GM12874 (cell line): Measurements from ENCODE around the gene TRERF1.

Experiments used
- TF ChIP-seq, protein P1 (sequence below): IDR thresholded peaks from 2 replicates; pipeline ENCODE4 v1.5.1; 2011; ENCODE audit warnings: low read depth, mild to moderate bottlenecking, control low read depth, low read length, moderate library complexity; ENCODE audit not compliant: insufficient read depth

The TRERF1 gene

DNA sequence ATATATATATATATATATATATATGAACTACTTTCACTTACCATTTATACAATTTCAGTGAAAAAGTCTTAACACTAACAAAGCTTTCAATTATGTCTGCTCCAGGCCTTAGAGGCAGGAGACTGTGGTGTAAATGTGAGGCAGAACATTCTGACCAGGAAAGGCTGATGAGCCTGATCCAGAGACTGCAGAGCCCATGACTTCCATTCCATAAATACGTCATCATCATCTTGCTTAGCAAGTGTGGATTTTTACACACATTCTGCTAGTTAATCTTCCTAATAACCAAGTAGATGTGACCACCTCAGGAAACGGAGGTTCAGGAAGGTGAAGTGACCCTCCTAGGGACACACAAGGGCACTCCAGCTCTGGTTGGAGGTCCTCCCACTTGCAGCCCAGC, 14.9 kb downstream of the TRERF1 start:
- TF ChIP-seq, protein P1, sequence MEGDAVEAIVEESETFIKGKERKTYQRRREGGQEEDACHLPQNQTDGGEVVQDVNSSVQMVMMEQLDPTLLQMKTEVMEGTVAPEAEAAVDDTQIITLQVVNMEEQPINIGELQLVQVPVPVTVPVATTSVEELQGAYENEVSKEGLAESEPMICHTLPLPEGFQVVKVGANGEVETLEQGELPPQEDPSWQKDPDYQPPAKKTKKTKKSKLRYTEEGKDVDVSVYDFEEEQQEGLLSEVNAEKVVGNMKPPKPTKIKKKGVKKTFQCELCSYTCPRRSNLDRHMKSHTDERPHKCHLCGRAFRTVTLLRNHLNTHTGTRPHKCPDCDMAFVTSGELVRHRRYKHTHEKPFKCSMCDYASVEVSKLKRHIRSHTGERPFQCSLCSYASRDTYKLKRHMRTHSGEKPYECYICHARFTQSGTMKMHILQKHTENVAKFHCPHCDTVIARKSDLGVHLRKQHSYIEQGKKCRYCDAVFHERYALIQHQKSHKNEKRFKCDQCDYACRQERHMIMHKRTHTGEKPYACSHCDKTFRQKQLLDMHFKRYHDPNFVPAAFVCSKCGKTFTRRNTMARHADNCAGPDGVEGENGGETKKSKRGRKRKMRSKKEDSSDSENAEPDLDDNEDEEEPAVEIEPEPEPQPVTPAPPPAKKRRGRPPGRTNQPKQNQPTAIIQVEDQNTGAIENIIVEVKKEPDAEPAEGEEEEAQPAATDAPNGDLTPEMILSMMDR = no peak

DNA sequence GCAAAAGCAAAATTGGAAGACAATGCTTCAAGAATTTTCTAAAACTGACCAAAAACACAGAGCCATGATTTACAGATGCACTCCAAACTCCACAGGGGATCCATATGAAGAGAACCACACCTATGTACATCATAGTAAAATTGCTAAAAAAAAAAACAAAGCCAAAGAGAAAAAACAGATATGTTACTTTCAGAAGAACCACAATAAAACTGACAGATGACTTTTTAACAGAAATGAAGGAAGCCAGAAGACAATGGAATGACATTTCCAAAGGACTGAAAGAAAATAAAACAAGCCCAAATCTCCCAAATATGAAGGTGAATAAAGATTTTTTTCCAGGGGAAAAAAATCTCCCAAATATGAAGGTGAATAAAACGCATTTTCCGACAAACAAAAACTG, 17.5 kb downstream of the TRERF1 start:
- TF ChIP-seq, protein P1 = no peak

DNA sequence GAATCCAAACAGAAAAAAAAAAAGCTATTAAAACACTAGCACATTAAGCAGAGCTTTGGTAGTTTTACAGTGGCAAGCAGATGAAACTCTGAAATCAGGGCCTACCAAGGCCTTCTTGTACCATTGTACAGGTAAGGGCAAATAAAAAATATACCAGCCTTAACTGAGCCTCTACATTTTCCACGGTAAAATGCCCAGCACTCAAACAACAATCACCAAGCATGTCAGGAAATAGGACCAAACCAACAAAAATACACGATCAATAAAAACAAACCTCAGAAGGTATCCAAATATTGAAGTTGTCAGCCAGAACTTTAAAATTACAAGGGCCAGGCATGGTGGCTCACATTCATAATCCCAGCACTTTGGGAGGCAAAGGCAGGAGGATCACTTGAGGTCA, 18.3 kb downstream of the TRERF1 start:
- TF ChIP-seq, protein P1 = no peak

DNA sequence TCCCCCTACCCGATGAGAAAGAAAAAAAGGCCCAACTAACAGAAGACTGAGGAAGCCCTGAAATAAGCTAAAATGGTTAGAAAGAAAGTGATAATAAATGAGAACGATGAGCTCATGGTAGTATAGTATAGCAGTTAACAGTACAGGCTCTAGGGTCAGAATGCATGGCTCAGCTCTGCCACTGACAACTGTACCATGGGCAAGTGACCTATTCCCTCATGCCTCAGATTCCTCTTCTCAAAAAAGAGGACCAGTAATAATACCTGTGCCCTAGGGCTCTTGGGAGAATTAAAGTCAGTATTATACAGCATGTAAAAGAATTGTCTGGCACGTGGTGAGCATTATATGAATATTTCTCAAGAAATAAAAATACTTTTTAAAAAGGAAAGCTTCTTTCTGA, 19.8 kb downstream of the TRERF1 start:
- TF ChIP-seq, protein P1 = no peak

DNA sequence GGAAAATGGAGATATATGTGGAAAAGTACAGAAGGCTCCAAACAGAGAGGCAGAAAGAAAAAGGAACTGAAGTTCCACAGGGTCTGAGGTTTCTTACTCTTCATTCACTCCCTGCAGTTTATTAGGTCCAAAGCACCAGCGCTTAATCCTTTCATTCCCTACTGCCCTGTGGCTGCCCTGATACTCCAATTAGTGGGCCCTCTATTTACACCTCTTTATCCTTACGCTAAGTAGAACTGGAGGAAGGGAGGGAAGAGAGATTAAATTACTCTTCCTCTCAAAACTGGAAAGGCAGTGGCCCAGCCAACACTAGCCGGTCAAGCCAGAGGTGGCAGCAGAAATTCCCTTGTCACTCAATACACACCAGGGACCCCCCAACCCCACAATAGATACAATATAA, 20.4 kb downstream of the TRERF1 start:
- TF ChIP-seq, protein P1 = no peak

DNA sequence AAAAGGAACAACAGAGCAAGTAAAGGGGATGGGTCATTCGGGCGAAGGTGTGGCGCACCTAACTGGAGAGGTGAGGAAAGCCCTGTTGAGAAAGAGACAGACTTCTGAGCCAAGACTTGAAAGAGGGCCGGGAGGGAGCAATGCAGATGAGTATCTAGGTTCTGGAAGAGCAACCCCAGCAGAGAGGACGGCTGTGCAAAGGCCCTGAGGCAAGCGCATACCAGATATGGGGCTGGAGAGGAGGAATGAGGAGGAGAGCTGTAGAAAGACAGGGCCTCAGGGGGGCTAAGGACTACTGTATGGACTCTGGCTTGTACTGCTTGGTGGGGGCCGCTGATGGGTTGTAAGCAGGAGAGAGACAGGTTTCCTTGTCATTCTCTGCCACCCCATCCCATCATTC, 21.9 kb downstream of the TRERF1 start:
- TF ChIP-seq, protein P1 = no peak

DNA sequence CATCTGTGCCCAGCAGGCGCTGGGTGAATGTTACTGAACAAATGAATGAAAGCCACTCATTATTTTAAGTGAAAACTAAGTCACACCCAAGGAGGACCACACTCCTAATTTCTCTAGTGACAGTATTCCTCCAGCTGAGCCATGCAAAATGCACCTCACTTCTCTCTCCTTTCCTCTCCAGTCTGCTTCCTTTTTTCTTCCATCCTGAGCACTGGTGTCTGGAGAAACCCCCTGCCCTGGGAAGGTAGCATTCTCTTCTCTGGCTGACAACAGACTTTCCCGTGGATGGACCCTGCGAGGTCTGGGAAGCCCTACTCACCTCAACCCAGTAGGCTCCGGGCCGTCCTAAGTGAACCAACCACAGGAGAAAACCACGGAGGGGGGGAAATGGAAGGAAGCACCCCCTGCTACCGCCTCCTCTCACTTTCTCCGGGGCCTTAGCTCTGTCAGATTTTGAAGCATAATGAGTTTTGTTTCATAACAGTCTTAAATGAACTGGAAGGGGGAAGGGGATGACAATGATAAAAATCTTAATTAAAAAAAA, 22.6 kb downstream of the TRERF1 start:
- TF ChIP-seq, protein P1 = no peak
